SK-N-MC (cell line): ENCODE measurements around the gene CELSR1.

Experiments
- EZH2 ChIP-seq: fragments of 200-600 bp; sonication (generic); IDR thresholded peaks from one replicate; pipeline ENCODE4 v1.6.1; 2017; ENCODE audit warnings: antibody characterized with exemption
- FOXP2 ChIP-seq: optimal IDR thresholded peaks from 2 replicates; pipeline ENCODE3; 2011; ENCODE audit warnings: mild to moderate bottlenecking, moderate library complexity; ENCODE audit not compliant: insufficient read depth; ENCODE audit errors: extremely low read length, control extremely low read depth
- POLR2AphosphoS5 ChIP-seq: IDR thresholded peaks from 2 replicates; pipeline ENCODE4 v1.6.1; 2012; ENCODE audit warnings: mild to moderate bottlenecking, low read depth, low read length, borderline replicate concordance

GRCh38 chr22:46351131-46351735 lies 186.2 kb downstream of the CELSR1 start:
- TF ChIP-seq EZH2 (no peak), POLR2AphosphoS5 (no peak), FOXP2 (no peak)
